HG02588 (cell line): Measurements from ENCODE around the gene SESN3.

Source experiments
- ATAC-seq: cut with Tn5 transposase; IDR thresholded peaks from one replicate; pipeline ENCODE4 v1.9.1; 2021; ENCODE audit warnings: mild to moderate bottlenecking, moderate library complexity; ENCODE audit not compliant: unreplicated experiment

SESN3 gene

GRCh38 chr11:95128602-95129001 is 102.4 kb downstream of the SESN3 start:
- ATAC-seq = no peak

- ATAC-seq = no peak
Observed at GRCh38 chr11:95123556-95123955, 107.4 kb downstream of the SESN3 start.

GRCh38 chr11:95121698-95122097 is 109.3 kb downstream of the SESN3 start:
- no peak for ATAC-seq

GRCh38 chr11:95119361-95120060 is 111.5 kb downstream of the SESN3 start:
- ATAC-seq = no peak

GRCh38 chr11:95115597-95115996 is 115.4 kb downstream of the SESN3 start:
- no peak for ATAC-seq
